Heart left ventricle (tissue), 16 donors: Measurements from ENCODE around the gene CBLB. TPM values are rescaled to one million over a fixed set of nuclear protein-coding genes. Genes with fewer than 3 reads are reported as not detected.
A peak's percentile ranks its signal among the peaks of the same experiment; 100 is the strongest.

ENCODE experiments used
- ATAC-seq, 4 donors: fragments of 200-7000 bp; cut with Tn5 transposase; one replicate each; pipeline ENCODE4 v1.9.1; 2020 to 2022; ENCODE audit warnings: moderate library complexity in 4 of 4, mild to moderate bottlenecking in 3 of 4, moderate number of reproducible peaks in 1 of 4
- DNase-seq, 5 donors: peaks; one replicate each; pipeline ENCODE4 v3.0.0-alpha.2; 2020
- H3K27ac ChIP-seq, 12 donors: fragments of 200-600 bp; sonication (generic) in 4 of 12; one replicate each; pipeline versions ENCODE4 v1.5.0 to v1.8.0; 2016 to 2022; ENCODE audit warnings: mild to moderate bottlenecking in 2 of 12
- H3K27me3 ChIP-seq, 9 donors: fragments of 200-600 bp; sonication (generic) in 2 of 9; one replicate each; pipeline versions ENCODE4 v1.5.1 to v1.8.0; 2016 to 2022; ENCODE audit warnings: mild to moderate bottlenecking in 3 of 9
- H3K36me3 ChIP-seq, 9 donors: fragments of 200-600 bp; sonication (generic) in 2 of 9; one replicate each; pipeline versions ENCODE4 v1.5.0 to v1.8.0; 2018 to 2022; ENCODE audit warnings: mild to moderate bottlenecking in 2 of 9
- H3K4me1 ChIP-seq, 12 donors: fragments of 200-600 bp; sonication (generic) in 4 of 12; one replicate each; pipeline versions ENCODE4 v1.5.0 to v1.8.0; 2016 to 2022; ENCODE audit warnings: mild to moderate bottlenecking in 3 of 12
- H3K4me3 ChIP-seq, 12 donors: fragments of 200-600 bp; sonication (generic) in 4 of 12; one replicate each; pipeline versions ENCODE4 v1.5.0 to v1.8.0; 2017 to 2022; ENCODE audit warnings: mild to moderate bottlenecking in 9 of 12, moderate library complexity in 4 of 12
- H3K9me3 ChIP-seq, 12 donors: fragments of 200-600 bp; sonication (generic) in 4 of 12; one replicate each; pipeline versions ENCODE4 v1.5.0 to v1.8.0; 2016 to 2022; ENCODE audit warnings: mild to moderate bottlenecking in 1 of 12
- CTCF ChIP-seq, 12 donors: fragments of 200-600 bp; sonication (generic) in 4 of 12; IDR thresholded peaks; one replicate each; pipeline versions ENCODE4 v1.5.0 to v1.8.0; 2018 to 2022; ENCODE audit warnings: antibody characterized with exemption in 12 of 12, mild to moderate bottlenecking in 5 of 12
- POLR2A ChIP-seq, 2 donors: fragments of 450-650 bp; IDR thresholded peaks; one replicate each; pipeline ENCODE4 v1.6.1; 2017; ENCODE audit warnings: antibody characterized with exemption in 2 of 2, mild to moderate bottlenecking in 2 of 2, moderate library complexity in 2 of 2
- WGBS, 4 donors: extraction: QIAGEN DNeasy Blood & Tissue Kit in 2 of 4; methylation state at CpG; one replicate each; pipeline versions ENCODE4 v1.1.5 to v1.1.7; 2013 to 2018; 5-methylcytosine and 5-hydroxymethylcytosine counted together
- intact Hi-C, 10 donors: fragments of 100-400 bp; cut with DNase I; formaldehyde crosslinking; loops; one replicate each; pipeline versions ENCODE4 v1.11.1 to v1.14.2; 2022
- polyA plus RNA-seq, 2 donors: library from polyadenylated mRNA; stranded (reverse); fragments of 200-250 nt; gene quantifications; one replicate each; pipeline ENCODE4 v1.2.3, GENCODE V29; 2013
- total RNA-seq, 9 donors: library from RNA; depleted of rRNA in 2 of 9; stranded (reverse); fragments of >200 nt in 2 of 9; fragmentation: NEBNext Ultra II Directional in 3 of 9; extraction: Animal tissue kit (Norgen Biotek cat#: 25700) in 3 of 9; gene quantifications; one replicate each; pipeline versions ENCODE4 v1.1.0 to v1.2.4, GENCODE V29; 2016 to 2023
- donor health status: ischemic (EF 13 %, LVEDD 7.1; RV severe dilation, severe dysfunction).
- donor health status: healthy with polysubstance abuse.
- donor health status: DM: no; HTN: yes; CAD: no.
- donor health status: DM: no; HTN: no; CAD: no.
- donor health status: ischemic (EF 25% LVEDD 6.9; RV normal size, moderate dysfunction).
- donor health status: ischemic (EF 25% LVEDD 5.7; RV mildly dilated, moderate dysfunction).
- donor health status: healthy.
- donor health status: DM: yes; HTN: yes; CAD: no.
- donor health status: ischemic (EF 35%, LVEDD 5.7; RV mildly dilated, moderate dysfunction).
- donor health status: nonischemic (EF 11% LVEDD 7.7; RV severe dilation, severe dysfunction).
- donor health status: DM: yes; HTN: yes; CAD: no.
- donor health status: PGD.
- donor health status: ischemic (EF 29% LVEDD 5.4; RV normal size, mild dysfunction).
- donor health status: nonischemic (EF 23%, LVEDD 6.1; RV moderate dilation, normal function).

The CBLB gene
- total and polyA plus RNA-seq, 11 donors: 18.6 to 74.4 (median 42.3) TPM

- no peak for TF ChIP-seq CTCF (IDR thresholded peaks at IDR 0.05)
- peak in 1 of 2 donors; percentile 12 for TF ChIP-seq POLR2A (IDR thresholded peaks at IDR 0.05)
- intact Hi-C loops: loop anchor here in 4 of 10 donors (1.0 to 5.0 kb wide), 4 partner anchors 31 to 76 kb away; partner anchors contain the start of gene CBLB (in 3 of the 4)
- peaks cover 0 to 6% (median 0%) of the 10 kb centered on the region in 12 donors for H3K9me3 ChIP-seq
- H3K27ac ChIP-seq: peak overlapping the region; percentile 56 to 85 (median 81)
- peak overlapping the region in 1 of 12 donors; percentile 30 for H3K4me3 ChIP-seq
- H3K36me3 ChIP-seq: no peaks in the 10 kb centered on the region
- H3K27me3 ChIP-seq: no peaks in the 10 kb centered on the region
- DNase-seq (peak; percentile 54 to 88 (median 78)), ATAC-seq (peak; percentile 90 to 98 (median 94))
- H3K4me1 ChIP-seq: peaks cover 6 to 65% (median 40%) of the 10 kb centered on the region in 12 donors
- WGBS, 4 donors: 27 to 38% (median 32%) methylated on average over 6 of the region's 6 CpGs
These were observed 76.7 kb downstream of the CBLB start for GRCh38 chr3:105791919-105792786.

DNA sequence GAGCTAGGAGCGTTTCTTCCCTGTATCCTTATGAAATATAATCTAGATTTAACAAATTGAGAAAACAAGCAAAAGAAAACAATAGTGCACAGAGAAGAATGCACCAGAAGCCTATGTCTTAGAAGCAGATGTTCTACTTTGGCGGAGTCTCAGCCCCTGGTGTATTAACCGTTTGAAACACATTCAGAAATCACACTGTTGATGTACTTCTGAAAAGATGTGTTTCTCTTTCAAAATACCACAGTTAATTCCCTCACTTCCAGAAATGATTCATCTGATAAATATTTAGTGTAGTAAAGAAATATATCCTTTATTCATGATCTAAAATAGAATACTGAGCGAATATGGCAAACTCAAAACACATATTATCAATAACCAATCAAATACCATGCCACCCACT lies 77.7 kb downstream of the CBLB start:
- TF ChIP-seq CTCF (IDR thresholded peaks at IDR 0.05): no peak
- no peak for TF ChIP-seq POLR2A (IDR thresholded peaks at IDR 0.05)
- H3K36me3 ChIP-seq: no peaks in the 10 kb centered on the region
- H3K4me1 ChIP-seq: peaks cover 6 to 70% (median 45%) of the 10 kb centered on the region in 12 donors
- peak overlapping the region; percentile 56 to 85 (median 80) for H3K27ac ChIP-seq
- ATAC-seq: peak in 1 of 4 donors; percentile 10
- intact Hi-C loops: loop anchor here in 3 of 10 donors (5.0 kb wide), 2 partner anchors 46 to 76 kb away; partner anchors contain the start of gene CBLB (in 3 of the 3)
- peak overlapping the region in 1 of 12 donors; percentile 22 for H3K4me3 ChIP-seq
- DNase-seq: no peak
- H3K9me3 ChIP-seq: peaks cover 0 to 5% (median 0%) of the 10 kb centered on the region in 12 donors
- 51 to 68% (median 60%) methylated on average over 4 of the region's 4 CpGs for WGBS, 4 donors
- H3K27me3 ChIP-seq: no peaks in the 10 kb centered on the region

- Histone ChIP-seq H3K9me3 (no peaks in the 10 kb centered on the region), H3K27ac (peak overlapping the region; percentile 56 to 85 (median 80)), H3K27me3 (no peaks in the 10 kb centered on the region), H3K4me3 (peak overlapping the region in 1 of 12 donors; percentile 22), H3K4me1 (peaks cover 6 to 75% (median 47%) of the 10 kb centered on the region in 12 donors), H3K36me3 (no peaks in the 10 kb centered on the region)
- DNase-seq (peak in 1 of 5 donors; percentile 36), ATAC-seq (peak; percentile 30 to 64 (median 42))
- peak in 1 of 2 donors; percentile 34 for TF ChIP-seq POLR2A (IDR thresholded peaks at IDR 0.05)
- TF ChIP-seq CTCF (IDR thresholded peaks at IDR 0.05): no peak
- 36 to 52% (median 46%) methylated on average over 2 of the region's 2 CpGs for WGBS, 4 donors
- intact Hi-C loops: loop anchor here in 3 of 10 donors (5.0 kb wide), 2 partner anchors 47 to 77 kb away; partner anchors contain the start of gene CBLB (in 3 of the 3)
These were observed 78.3 kb downstream of the CBLB start for GRCh38 chr3:105790534-105790933.

GRCh38 chr3:105788593-105788992 lies 80.2 kb downstream of the CBLB start:
- Histone ChIP-seq H3K36me3 (no peaks in the 10 kb centered on the region), H3K9me3 (no peaks in the 10 kb centered on the region), H3K4me3 (no peak overlapping the region), H3K4me1 (peaks cover 2 to 87% (median 50%) of the 10 kb centered on the region in 12 donors), H3K27me3 (no peaks in the 10 kb centered on the region), H3K27ac (peak overlapping the region in 7 of 12 donors; percentile 3 to 85 (median 82))
- intact Hi-C loops: loop anchor here in 2 of 10 donors (2.0 to 10.0 kb wide), 2 partner anchors 76 to 80 kb away; partner anchors contain the start of gene CBLB (in 2 of the 2)
- TF ChIP-seq CTCF (IDR thresholded peaks at IDR 0.05) (no peak), POLR2A (IDR thresholded peaks at IDR 0.05) (no peak)
- ATAC-seq (no peak), DNase-seq (no peak)
- 82 to 93% (median 89%) methylated on average over 3 of the region's 3 CpGs for WGBS, 4 donors
